IMR-90 (cell line): ENCODE data around the gene TRPM4. TPM values are rescaled to one million over a fixed set of nuclear protein-coding genes. Genes with fewer than 3 reads are reported as not detected.

ENCODE experiments used
- ATAC-seq: fragments of 200-7000 bp; cut with Tn5 transposase; 2 replicates; pipeline ENCODE4 v1.9.1; 2020; ENCODE audit warnings: low read depth, mild to moderate bottlenecking, moderate library complexity
- BruUV-seq: library from RNA; stranded (reverse); fragments of 400-500 nt; replicated peaks from 2 replicates; lab custom pipeline; 2021; lab: Mats Ljungman, UMichigan
- CTCF ChIA-PET: fragments of 300-600 bp; formaldehyde crosslinking; extraction: SDS; loops from one replicate; lab custom pipeline; 2021; ENCODE audit warnings: antibody characterized with exemption; lab: Yijun Ruan, JAX
- POLR2A ChIA-PET: fragments of 300-600 bp; sonication (Branson Sonifier 250); formaldehyde crosslinking; loops from one replicate; lab custom pipeline; 2022; ENCODE audit warnings: antibody characterized with exemption; ENCODE audit not compliant: unreplicated experiment; lab: Charles Lee
- DNase-seq: peaks from one replicate; pipeline ENCODE4 v3.0.0; 2013
- H2AFZ ChIP-seq: replicated peaks from 2 replicates; pipeline ENCODE3; 2013; ENCODE audit warnings: low read length, mild to moderate bottlenecking; ENCODE audit not compliant: poor library complexity
- H2AK5ac ChIP-seq: 2 replicates; pipeline ENCODE4 v1.6.1; 2013; ENCODE audit warnings: low read depth, low read length, inconsistent platforms
- H2AK9ac ChIP-seq: replicated peaks from 2 replicates; pipeline ENCODE3; 2013; ENCODE audit warnings: mild to moderate bottlenecking, low read depth, low read length, moderate library complexity; ENCODE audit not compliant: poor library complexity
- H2BK120ac ChIP-seq: 2 replicates; pipeline ENCODE4 v1.6.1; 2013; ENCODE audit warnings: low read depth, low read length, inconsistent platforms
- H2BK15ac ChIP-seq: 3 replicates; pipeline ENCODE4 v1.6.1; 2013; ENCODE audit warnings: low read depth, low read length, inconsistent platforms
- H2BK20ac ChIP-seq: 2 replicates; pipeline ENCODE4 v1.6.1; 2013; ENCODE audit warnings: low read depth, mild to moderate bottlenecking, inconsistent platforms, low read length, moderate library complexity
- H2BK5ac ChIP-seq: 2 replicates; pipeline ENCODE4 v1.6.1; 2013; ENCODE audit warnings: mild to moderate bottlenecking, low read depth, low read length, inconsistent platforms; ENCODE audit not compliant: poor library complexity, severe bottlenecking
- H3K14ac ChIP-seq: replicated peaks from 2 replicates; pipeline ENCODE4 v1.6.1; 2013; ENCODE audit warnings: low read depth, low read length, inconsistent platforms
- H3K18ac ChIP-seq: 2 replicates; pipeline ENCODE4 v1.6.1; 2013; ENCODE audit warnings: low read depth, low read length, control low read depth
- H3K23ac ChIP-seq: 2 replicates; pipeline ENCODE4 v1.6.1; 2013; ENCODE audit warnings: low read depth, low read length, inconsistent platforms
- H3K27ac ChIP-seq: 2 replicates; pipeline ENCODE4 v1.5.1; 2013; ENCODE audit warnings: mild to moderate bottlenecking, control low read depth, low read length; ENCODE audit not compliant: insufficient read depth
- H3K27me3 ChIP-seq: 2 replicates; pipeline ENCODE4 v1.6.1; 2013; ENCODE audit warnings: low read length; ENCODE audit not compliant: control insufficient read depth, insufficient read depth
- H3K36me3 ChIP-seq: 2 replicates; pipeline ENCODE4 v1.6.1; 2013; ENCODE audit warnings: low read length, mixed read lengths; ENCODE audit not compliant: control insufficient read depth, insufficient read depth
- H3K4ac ChIP-seq: 2 replicates; pipeline ENCODE4 v1.6.1; 2013; ENCODE audit warnings: low read depth, low read length, inconsistent platforms
- H3K4me1 ChIP-seq: 2 replicates; pipeline ENCODE4 v1.6.1; 2013; ENCODE audit warnings: low read length, mixed read lengths; ENCODE audit not compliant: control insufficient read depth, insufficient read depth
- H3K4me2 ChIP-seq: 2 replicates; pipeline ENCODE4 v1.6.1; 2013; ENCODE audit warnings: low read depth, mild to moderate bottlenecking, control low read depth, low read length, moderate library complexity
- H3K4me3 ChIP-seq: 2 replicates; pipeline ENCODE4 v1.5.1; 2013; ENCODE audit warnings: low read depth, mild to moderate bottlenecking, control low read depth, low read length, moderate library complexity; ENCODE audit not compliant: insufficient read depth
- H3K56ac ChIP-seq: 2 replicates; pipeline ENCODE4 v1.6.1; 2013; ENCODE audit warnings: low read length, inconsistent platforms; ENCODE audit not compliant: insufficient read depth; ENCODE audit errors: extremely low read depth
- H3K79me1 ChIP-seq, 2 experiments: 2 replicates each; pipeline ENCODE4 v1.6.1; 2013; ENCODE audit warnings: low read length in 2 of 2, inconsistent platforms in 1 of 2, low read depth in 1 of 2
- H3K9ac ChIP-seq: 2 replicates; pipeline ENCODE4 v1.6.1; 2013; ENCODE audit warnings: low read depth, low read length, control low read depth
- H3K9me1 ChIP-seq: 2 replicates; pipeline ENCODE4 v1.6.1; 2013; ENCODE audit warnings: low read length, inconsistent platforms; ENCODE audit not compliant: insufficient read depth
- H3K9me3 ChIP-seq: 2 replicates; pipeline ENCODE4 v1.6.1; 2013; ENCODE audit warnings: low read length; ENCODE audit not compliant: control insufficient read depth, insufficient read depth
- H4K20me1 ChIP-seq: 2 replicates; pipeline ENCODE4 v1.6.1; 2013; ENCODE audit warnings: low read length, inconsistent platforms; ENCODE audit not compliant: insufficient read depth
- H4K5ac ChIP-seq: 2 replicates; pipeline ENCODE4 v1.6.1; 2013; ENCODE audit warnings: mild to moderate bottlenecking, low read depth, low read length, control low read depth
- H4K8ac ChIP-seq, 2 experiments: 2 replicates each; pipeline ENCODE4 v1.6.1; 2013; ENCODE audit warnings: low read depth in 2 of 2, low read length in 2 of 2, control low read depth in 1 of 2, inconsistent platforms in 1 of 2
- H4K91ac ChIP-seq: 2 replicates; pipeline ENCODE4 v1.6.1; 2013; ENCODE audit warnings: low read depth, low read length, inconsistent platforms; ENCODE audit not compliant: insufficient read depth
- BHLHE40 ChIP-seq: fragments of 150-350 bp; IDR thresholded peaks from 2 replicates; pipeline ENCODE4 v1.6.1; 2016; ENCODE audit warnings: mild to moderate bottlenecking, low read depth, low read length
- CEBPB ChIP-seq: IDR thresholded peaks from 2 replicates; pipeline ENCODE4 v1.6.1; 2012; ENCODE audit warnings: low read depth, low read length, improper control_type of control experiment
- CHD1 ChIP-seq: IDR thresholded peaks from 2 replicates; pipeline ENCODE4 v1.6.1; 2012; ENCODE audit warnings: low read depth, low read length, improper control_type of control experiment
- CTCF ChIP-seq: conservative IDR thresholded peaks from 2 replicates; pipeline ENCODE4 v1.5.1; 2012; ENCODE audit warnings: mild to moderate bottlenecking, low read depth, low read length, improper control_type of control experiment
- FOS ChIP-seq: fragments of 150-350 bp; IDR thresholded peaks from 2 replicates; pipeline ENCODE4 v1.6.1; 2016; ENCODE audit warnings: low read depth, low read length
- MAFK ChIP-seq: IDR thresholded peaks from 2 replicates; pipeline ENCODE4 v1.6.1; 2012; ENCODE audit warnings: low read depth, low read length, improper control_type of control experiment
- MAZ ChIP-seq: IDR thresholded peaks from 2 replicates; pipeline ENCODE4 v1.6.1; 2012; ENCODE audit warnings: low read depth, mild to moderate bottlenecking, low read length, improper control_type of control experiment, moderate library complexity, borderline replicate concordance
- NFE2L2 ChIP-seq: fragments of 150-350 bp; IDR thresholded peaks from 2 replicates; pipeline ENCODE4 v1.6.1; 2016; ENCODE audit warnings: low read depth, mild to moderate bottlenecking, low read length
- POLR2A ChIP-seq: IDR thresholded peaks from 2 replicates; pipeline ENCODE4 v1.6.1; 2012; ENCODE audit warnings: mild to moderate bottlenecking, low read depth, low read length
- RAD21 ChIP-seq: IDR thresholded peaks from 2 replicates; pipeline ENCODE4 v1.6.1; 2012; ENCODE audit warnings: low read length, improper control_type of control experiment
- RCOR1 ChIP-seq: IDR thresholded peaks from 2 replicates; pipeline ENCODE4 v1.6.1; 2012; ENCODE audit warnings: mild to moderate bottlenecking, low read length, improper control_type of control experiment; ENCODE audit not compliant: insufficient replicate concordance
- RFX5 ChIP-seq: IDR thresholded peaks from 2 replicates; pipeline ENCODE4 v1.8.0; 2012; ENCODE audit warnings: low read depth, mild to moderate bottlenecking, low read length, moderate library complexity
- SMC3 ChIP-seq: fragments of 150-350 bp; IDR thresholded peaks from 2 replicates; pipeline ENCODE4 v1.6.1; 2016; ENCODE audit warnings: low read depth, mild to moderate bottlenecking, antibody characterized with exemption, low read length, moderate library complexity
- WGBS, 2 experiments: methylation state at CpG; one replicate each; pipeline versions ENCODE4 v1.1.5 to v1.1.7; 2013; ENCODE audit warnings: missing lambda C conversion rate in 2 of 2; ENCODE audit not compliant: insufficient read length in 1 of 2; ENCODE audit errors: extremely low coverage in 2 of 2; 5-methylcytosine and 5-hydroxymethylcytosine counted together
- dilution Hi-C: fragments of 300-500 bp; cut with HindIII; formaldehyde crosslinking; loops from one replicate; pipeline ENCODE4 v1.14.3; 2018; ENCODE audit warnings: low sequenced_read_pairs; ENCODE audit not compliant: unreplicated experiment
- in situ Hi-C: fragments of 300-500 bp; cut with MboI; formaldehyde crosslinking; loops from 3 replicates; pipeline ENCODE4 v1.14.3; 2019; ENCODE audit warnings: low sequenced_read_pairs, inconsistent platforms, mixed read lengths
- intact Hi-C: fragments of 100-400 bp; cut with micrococcal nuclease; formaldehyde crosslinking; loops from 2 replicates; pipeline ENCODE4 v1.10.0; 2022
- polyA plus RNA-seq, 3 experiments: library from polyadenylated mRNA; depleted of rRNA; stranded (reverse); fragments of >200 nt; gene quantifications; 2 replicates each; pipeline ENCODE4 v1.2.3, GENCODE V29; 2012; ENCODE audit warnings: low replicate concordance in 1 of 3
- total RNA-seq: library from RNA; depleted of rRNA; stranded (reverse); fragments of >200 nt; gene quantifications from 2 replicates; pipeline ENCODE4 v1.2.3, GENCODE V29; 2012
- TF ChIP-seq, protein P1 (sequence below): fragments of 150-350 bp; IDR thresholded peaks from 2 replicates; pipeline ENCODE4 v1.6.1; 2017; ENCODE audit warnings: mild to moderate bottlenecking, antibody characterized with exemption, low read length, low read depth

Gene TRPM4
- total and polyA plus RNA-seq, 2 of the 4 experiments (the other 2 are of a cell fraction): 2.2 to 19.7 TPM

DNA sequence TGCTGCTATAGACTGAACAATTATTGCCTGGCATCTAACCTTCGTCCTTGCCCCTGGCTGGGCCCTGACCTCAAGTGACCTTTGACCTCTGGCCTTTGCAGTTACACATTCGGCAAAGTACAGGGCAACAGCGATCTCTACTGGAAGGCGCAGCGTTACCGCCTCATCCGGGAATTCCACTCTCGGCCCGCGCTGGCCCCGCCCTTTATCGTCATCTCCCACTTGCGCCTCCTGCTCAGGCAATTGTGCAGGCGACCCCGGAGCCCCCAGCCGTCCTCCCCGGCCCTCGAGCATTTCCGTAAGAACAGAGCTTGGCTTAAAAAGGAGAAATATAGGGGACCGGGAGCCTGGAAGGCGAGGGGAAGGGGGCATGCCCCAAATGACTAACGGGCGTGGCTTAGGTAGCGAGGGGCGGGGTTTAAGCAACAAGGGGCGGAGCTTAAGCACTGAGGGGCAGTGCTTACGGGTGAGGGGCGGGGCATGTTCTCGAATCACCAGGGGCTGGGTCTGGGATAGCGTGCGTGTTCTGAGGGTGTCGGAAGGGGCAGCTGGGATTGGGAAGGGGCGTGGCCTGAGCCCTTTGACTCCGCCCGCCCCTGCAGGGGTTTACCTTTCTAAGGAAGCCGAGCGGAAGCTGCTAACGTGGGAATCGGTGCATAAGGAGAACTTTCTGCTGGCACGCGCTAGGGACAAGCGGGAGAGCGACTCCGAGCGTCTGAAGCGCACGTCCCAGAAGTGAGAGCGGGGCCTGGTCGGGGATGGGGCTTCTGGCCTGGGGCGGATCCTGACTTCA, 52.7 kb downstream of the TRPM4 start (continued):
- TF ChIP-seq NFE2L2: no peak

DNA sequence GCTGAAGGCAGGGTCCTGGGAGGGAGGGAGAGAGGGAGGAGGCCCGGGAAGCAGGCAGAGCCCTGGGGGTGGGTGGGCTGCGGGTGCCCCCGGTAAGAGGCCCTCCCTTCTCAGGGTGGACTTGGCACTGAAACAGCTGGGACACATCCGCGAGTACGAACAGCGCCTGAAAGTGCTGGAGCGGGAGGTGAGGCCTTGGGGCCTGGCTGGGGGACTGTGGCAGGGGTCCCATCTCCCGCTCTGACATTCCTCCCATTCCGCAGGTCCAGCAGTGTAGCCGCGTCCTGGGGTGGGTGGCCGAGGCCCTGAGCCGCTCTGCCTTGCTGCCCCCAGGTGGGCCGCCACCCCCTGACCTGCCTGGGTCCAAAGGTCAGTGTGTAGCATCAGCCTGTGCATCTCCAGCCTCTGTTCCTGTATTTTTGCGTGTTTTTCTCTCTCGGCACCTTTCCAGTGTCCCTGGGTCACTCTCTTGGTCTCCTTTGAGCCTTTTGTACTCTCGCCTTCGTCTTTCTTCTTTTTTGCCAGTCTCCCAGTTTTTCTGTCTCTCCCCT, 53.4 kb downstream of the TRPM4 start:
- Histone ChIP-seq H2AK5ac (no peak overlapping the region), H2BK15ac (no peak overlapping the region), H3K9ac (no peak overlapping the region), H4K5ac (no peak overlapping the region), H3K27me3 (no peaks in the 10 kb centered on the region), H3K79me1 (no peaks in the 10 kb centered on the region), H3K4me1 (no peaks in the 10 kb centered on the region), H4K91ac (no peak overlapping the region), H4K20me1 (no peaks in the 10 kb centered on the region), H2BK5ac (no peak overlapping the region), H3K9me3 (no peaks in the 10 kb centered on the region), H3K4ac (no peak overlapping the region), H2AK9ac (no peak overlapping the region), H3K18ac (no peak overlapping the region), H3K4me2 (no peak overlapping the region), H3K27ac (no peak overlapping the region), H4K8ac (no peak overlapping the region), H3K9me1 (no peaks in the 10 kb centered on the region), H3K36me3 (peaks cover 10% of the 10 kb centered on the region), H2BK120ac (no peak overlapping the region), H3K23ac (no peak overlapping the region), H3K56ac (no peak overlapping the region), H3K14ac (no peak overlapping the region), H2AFZ (no peak overlapping the region), H2BK20ac (no peak overlapping the region), H3K4me3 (no peak overlapping the region)
- dilution Hi-C loops: no loop called here
- no peak for DNase-seq
- ATAC-seq: no peak
- CTCF ChIA-PET: no interaction called here
- POLR2A ChIA-PET: no interaction called here
- BruUV-seq: TSS peak; percentile 82
- in situ Hi-C loops: no loop called here
- 50% methylated on average over 4 of the region's 19 CpGs; no CpG with 5 or more reads in 1 of the 2 experiments for WGBS, 2 experiments
- intact Hi-C loops: no loop called here
- TF ChIP-seq POLR2A: no peak
- no peak for TF ChIP-seq BHLHE40
- no peak for TF ChIP-seq SMC3
- TF ChIP-seq FOS: no peak
- no peak for TF ChIP-seq RCOR1
- no peak for TF ChIP-seq MAFK
- no peak for TF ChIP-seq CEBPB
- no peak for TF ChIP-seq CTCF
- no peak for TF ChIP-seq RFX5
- TF ChIP-seq RAD21: no peak
- TF ChIP-seq, protein P1, sequence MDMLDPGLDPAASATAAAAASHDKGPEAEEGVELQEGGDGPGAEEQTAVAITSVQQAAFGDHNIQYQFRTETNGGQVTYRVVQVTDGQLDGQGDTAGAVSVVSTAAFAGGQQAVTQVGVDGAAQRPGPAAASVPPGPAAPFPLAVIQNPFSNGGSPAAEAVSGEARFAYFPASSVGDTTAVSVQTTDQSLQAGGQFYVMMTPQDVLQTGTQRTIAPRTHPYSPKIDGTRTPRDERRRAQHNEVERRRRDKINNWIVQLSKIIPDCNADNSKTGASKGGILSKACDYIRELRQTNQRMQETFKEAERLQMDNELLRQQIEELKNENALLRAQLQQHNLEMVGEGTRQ: no peak
- TF ChIP-seq CHD1: no peak
- no peak for TF ChIP-seq MAZ
- TF ChIP-seq NFE2L2: no peak
